ENCODE results near the gene TPRG1L. TPM values are rescaled to one million over a fixed set of nuclear protein-coding genes. Genes with fewer than 3 reads are reported as not detected.
A peak's percentile ranks its signal among the peaks of the same experiment; 100 is the strongest.

Gene TPRG1L
- total and polyA plus RNA-seq, 10 of the 15 experiments (the other 5 are each of a cell fraction or from before 2014, with no cell fraction given), result 1.5 to 16.5 (median 8.0) TPM

GRCh38 chr1:3674100-3675094, 49.6 kb downstream of the TPRG1L start (continued):
- no peak for TF ChIP-seq POLR2AphosphoS2 (IDR thresholded peaks at IDR 0.05; ENCODE audit: low read depth, low read length)
- TF ChIP-seq REST (IDR thresholded peaks at IDR 0.05; ENCODE audit: low read depth, low read length), result no peak
- TF ChIP-seq SUPT20H (IDR thresholded peaks at IDR 0.05; ENCODE audit: borderline replicate concordance, control insufficient read depth, low read depth, low read length), result no peak
- no peak for TF ChIP-seq USF1 (IDR thresholded peaks at IDR 0.05; ENCODE audit: borderline replicate concordance, extremely low read length, insufficient read depth, low read depth, low read length)
- no peak for TF ChIP-seq FOXK2 (IDR thresholded peaks at IDR 0.05)
- TF ChIP-seq CEBPB (IDR thresholded peaks at IDR 0.05; ENCODE audit: borderline replicate concordance in 1 of 2, low read depth in 2 of 2, low read length in 2 of 2), result no peak
- TF ChIP-seq CTCF (IDR thresholded peaks at IDR 0.05 in 2 of 3, conservative IDR thresholded peaks at IDR 0.05 in 1 of 3; ENCODE audit: control insufficient read depth in 2 of 3, extremely low read depth in 1 of 3, insufficient read depth in 1 of 3, low read depth in 3 of 3, low read length in 3 of 3), result no peak
- no peak for TF ChIP-seq ASH2L (IDR thresholded peaks at IDR 0.05; ENCODE audit: borderline replicate concordance, low read depth)
- TF ChIP-seq EED (IDR thresholded peaks at IDR 0.05; ENCODE audit: low read depth), result peak; percentile 60; the same call in 1 of the 2 replicates

Measured in GM12878 (cell line).